Activated T-cell treated with anti-CD3 and anti-CD28 coated beads for 24 hours (primary cell): ENCODE measurements around the gene ZBTB7A.
"Not testable (repeated sequence)": the region's sequence is repeated elsewhere in the genome, so short reads cannot be mapped to it uniquely, and the experiment has no call there.

ENCODE experiments used
- DNase-seq: peaks from one replicate; pipeline ENCODE4 v3.0.0-alpha.2; 2020; ENCODE audit warnings: low read depth

The ZBTB7A gene

GRCh38 chr19:4015705-4016402, 50.8 kb downstream of the ZBTB7A start:
- DNase-seq, result no peak

DNA sequence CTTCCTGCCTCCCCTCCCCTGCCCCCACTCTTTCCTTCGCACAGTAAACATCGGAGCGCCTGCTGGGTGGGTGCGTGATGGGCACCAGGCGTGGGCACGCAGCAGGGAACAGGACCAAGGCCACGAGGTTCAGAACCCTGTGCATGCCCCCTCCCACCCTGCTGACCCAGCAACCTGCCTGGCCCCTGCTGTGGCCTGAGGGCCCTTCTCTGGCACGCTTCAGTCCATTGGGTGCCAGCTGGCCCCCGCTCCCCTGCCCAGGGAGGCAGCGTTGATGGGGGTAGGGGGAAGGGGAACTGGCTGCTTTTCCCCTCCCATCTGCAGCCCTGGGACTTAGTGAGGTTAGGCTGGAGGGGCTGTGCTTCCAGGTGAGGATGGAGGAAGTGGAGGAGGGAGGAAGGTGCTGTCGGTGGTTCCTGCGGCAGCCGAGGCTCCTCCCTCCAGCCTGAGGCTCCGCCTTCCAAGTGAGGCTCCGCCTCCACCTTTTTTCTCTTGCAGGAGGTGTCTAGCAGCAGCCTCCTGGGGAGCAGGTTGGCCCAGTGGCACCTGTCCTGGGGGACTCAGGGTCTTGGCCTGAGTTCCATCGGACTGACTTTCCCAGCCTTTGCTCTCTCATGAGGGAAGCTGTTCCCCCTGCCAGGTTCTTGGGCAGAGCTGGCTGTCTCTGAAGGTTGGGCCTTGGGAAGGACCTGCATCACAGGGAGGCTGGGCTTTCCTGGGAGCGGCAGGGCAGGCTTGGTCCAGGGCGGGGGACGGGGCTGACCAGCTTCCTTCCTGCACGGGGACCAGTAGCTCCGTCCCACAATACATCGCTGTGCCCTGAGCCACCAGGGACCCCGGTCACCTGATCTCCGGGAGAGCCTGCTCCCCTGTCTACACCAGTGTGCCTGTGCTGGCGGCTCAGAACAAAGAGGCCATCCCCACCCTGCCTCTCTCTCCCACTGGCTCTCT, 51.9 kb downstream of the ZBTB7A start:
- peak; percentile 32 for DNase-seq

DNA sequence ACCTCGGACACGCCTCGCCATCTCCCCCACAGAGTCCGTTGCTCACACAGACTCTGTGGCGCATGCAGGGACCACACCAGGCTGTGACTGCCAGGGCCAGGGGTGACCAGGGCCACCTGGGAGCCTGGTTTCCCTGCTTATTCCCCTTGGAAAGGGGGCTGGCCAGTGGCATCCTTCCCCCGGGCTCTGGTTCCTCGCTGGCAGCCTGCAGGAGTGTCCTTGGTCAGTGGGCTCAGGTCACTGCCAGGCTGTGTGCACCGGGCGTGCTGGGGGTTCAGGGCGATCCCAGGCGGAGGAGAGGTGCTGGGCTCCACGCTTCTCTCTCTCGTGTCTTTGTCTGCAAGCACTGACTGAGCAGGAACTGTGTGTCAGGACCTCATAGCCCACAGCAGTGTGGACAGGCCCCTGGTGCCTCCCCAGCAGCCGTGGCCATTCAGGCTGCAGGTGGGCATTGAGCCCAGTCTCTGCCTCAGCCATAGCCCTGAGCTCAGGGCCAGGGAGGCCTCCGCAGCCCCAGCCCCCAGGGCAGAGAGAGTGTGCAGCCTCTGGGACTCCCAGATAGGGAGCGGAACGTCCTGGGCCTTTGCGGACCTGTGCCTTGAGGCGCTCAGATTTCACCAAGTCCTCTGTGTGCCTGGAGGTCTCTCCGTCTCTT, 52.7 kb downstream of the ZBTB7A start:
- DNase-seq, result no peak

DNA sequence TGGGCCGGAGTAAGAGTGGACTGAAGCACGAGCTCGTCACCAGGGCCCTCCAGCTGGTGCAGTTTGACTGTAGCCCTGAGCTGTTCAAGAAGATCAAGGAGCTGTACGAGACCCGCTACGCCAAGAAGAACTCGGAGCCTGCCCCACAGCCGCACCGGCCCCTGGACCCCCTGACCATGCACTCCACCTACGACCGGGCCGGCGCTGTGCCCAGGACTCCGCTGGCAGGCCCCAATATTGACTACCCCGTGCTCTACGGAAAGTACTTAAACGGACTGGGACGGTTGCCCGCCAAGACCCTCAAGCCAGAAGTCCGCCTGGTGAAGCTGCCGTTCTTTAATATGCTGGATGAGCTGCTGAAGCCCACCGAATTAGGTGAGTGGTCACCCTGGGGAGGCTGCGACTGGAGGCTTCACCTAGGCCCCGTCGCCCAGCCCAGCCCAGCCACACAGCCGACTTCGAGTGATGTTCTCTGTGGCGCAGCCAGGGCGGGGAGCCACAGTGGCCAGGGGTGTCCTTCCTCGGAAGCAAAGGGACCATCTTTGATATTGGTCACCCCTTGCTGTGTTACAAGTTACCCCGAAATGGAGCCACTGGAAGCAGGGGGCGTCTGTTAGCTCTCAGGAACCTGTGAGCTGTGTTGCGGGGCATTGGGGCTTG, 53.6 kb downstream of the ZBTB7A start:
- no peak for DNase-seq

DNA sequence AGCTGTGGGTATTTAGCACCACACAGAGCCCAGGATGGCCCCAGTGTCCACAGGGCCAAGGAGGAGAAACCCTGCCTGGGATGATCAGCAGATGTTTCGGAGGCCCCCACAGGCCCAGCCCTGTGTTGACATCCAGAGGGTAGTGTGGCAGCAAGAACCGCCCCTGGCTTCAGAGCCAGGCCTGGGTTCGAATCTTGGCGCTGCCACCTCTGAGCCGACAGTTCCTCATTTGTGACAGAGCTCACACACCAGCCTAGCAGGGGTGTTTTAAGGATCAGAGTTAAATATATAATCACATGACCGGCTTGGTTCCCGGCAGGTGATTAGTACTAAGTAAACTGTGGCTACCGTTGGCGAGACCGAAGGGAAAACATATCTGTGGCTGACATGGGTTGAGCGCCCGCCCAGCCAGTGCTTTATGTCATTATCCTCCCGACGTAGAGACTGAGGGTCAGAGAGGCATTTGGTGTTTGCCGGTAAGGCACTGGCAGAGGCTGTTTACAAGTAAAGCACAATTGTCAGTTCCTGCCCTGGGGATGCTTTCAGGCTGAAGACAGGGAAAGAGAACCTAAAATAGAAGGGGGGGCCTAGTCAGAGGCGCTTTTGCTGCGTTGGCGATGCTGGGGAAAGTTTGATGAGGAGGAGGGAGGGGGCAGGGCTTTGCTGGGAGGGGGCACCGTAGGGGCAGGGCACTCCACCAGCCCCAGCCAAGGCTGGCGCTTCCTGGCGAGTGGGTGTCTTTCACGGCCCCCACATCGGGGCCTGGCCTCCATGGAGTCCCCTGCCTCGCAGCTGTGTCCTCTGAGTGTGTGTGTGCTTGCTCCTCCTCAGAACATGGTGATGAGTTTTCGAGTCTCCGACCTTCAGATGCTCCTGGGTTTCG, 54.4 kb downstream of the ZBTB7A start:
- no peak for DNase-seq

- not testable (repeated sequence) for DNase-seq
Measured at GRCh38 chr19:4011430-4011829, 55.3 kb downstream of the ZBTB7A start.

- DNase-seq, result no peak
Measured at GRCh38 chr19:4010808-4011110, 55.9 kb downstream of the ZBTB7A start.

GRCh38 chr19:4009990-4010807, 56.5 kb downstream of the ZBTB7A start:
- no peak for DNase-seq

GRCh38 chr19:4007836-4008539, 58.7 kb downstream of the ZBTB7A start:
- no peak for DNase-seq

DNA sequence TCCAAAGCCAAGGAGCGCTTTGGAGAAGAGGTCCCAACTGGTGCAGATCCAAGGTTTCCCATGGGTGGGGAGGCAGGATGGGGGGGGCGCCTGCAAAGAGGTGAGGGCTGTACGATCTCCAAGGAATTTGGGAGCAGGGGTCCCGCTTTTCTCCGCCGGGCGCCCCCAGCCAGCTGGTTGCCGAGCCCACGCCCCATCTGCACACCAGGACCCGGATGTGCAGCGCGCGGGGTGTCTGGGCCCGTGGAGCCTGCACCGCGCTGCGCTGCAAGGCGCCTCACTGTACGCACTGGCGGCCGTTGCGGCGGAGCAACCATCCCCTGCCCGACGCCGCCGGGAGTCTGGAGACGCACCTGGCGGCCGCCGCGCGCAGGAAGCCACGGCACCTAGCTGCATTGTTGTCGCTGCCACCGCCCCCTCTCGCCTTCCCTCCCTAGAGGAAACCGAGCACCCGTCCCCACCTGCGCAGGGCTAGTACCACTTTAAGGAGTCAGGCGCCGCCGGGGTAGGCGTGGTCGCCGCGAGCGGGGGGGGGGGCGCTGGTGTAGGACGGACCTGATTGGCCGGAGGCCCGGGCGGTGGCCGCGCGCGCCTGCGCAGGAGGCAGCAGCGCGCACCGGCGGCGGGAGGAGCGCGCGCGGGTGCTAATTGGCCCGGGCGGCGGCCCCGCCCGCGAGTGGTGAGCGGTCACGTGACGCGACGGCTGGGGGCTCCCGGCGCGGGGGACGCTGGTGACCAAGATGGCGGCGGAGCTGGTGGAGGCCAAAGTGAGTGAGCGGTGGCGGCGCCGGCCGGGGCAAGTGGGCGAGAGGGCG, 59.5 kb downstream of the ZBTB7A start, which contains the start of gene PIAS4:
PIAS4 (plus strand) TSS at position 716 of the 815 bp plus-strand sequence; CDS start at position 741, 25 bp downstream.
- DNase-seq, result peak; percentile 92

DNA sequence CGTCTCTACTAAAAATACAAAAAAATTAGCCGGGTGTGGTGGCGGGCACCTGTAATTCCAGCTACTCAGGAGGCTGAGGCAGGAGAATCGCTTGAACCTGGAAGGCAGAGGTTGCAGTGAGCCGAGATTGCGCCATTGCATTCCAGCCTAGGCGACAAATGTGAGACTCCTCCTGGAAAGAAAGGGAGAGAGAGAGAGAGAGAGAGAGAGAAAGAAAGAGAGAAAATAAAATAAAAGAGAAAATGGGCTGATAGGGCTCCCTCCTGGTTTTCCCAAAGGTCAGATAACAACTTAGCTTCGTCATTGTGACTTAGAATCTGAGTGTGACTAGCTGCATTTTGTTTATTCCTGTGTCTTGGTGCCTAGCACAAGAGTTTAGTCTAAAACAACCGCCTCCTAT, 61.3 kb downstream of the ZBTB7A start:
- DNase-seq, result not testable (repeated sequence)

DNA sequence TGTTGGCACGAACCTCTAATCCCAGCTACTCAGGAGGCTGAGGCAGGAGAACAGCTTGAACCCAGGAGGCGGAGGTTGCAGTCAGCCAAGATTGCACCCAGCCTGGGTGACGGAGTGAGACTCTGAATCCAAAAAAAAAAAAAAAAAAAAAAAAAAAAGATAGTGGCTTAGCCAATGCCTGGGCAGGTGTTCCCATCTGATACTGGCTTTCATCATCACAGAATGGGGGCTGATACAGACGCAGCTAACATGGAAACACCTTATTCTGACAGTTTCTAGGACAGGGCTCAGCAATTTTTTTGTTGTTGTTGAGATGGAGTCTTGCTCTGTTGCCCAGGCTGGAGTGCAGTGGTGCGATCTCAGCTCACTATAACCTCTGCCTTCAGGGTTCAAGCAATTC, 65.9 kb downstream of the ZBTB7A start:
- not testable (repeated sequence) for DNase-seq

GRCh38 chr19:3998667-3999412, 67.9 kb downstream of the ZBTB7A start:
- not testable (repeated sequence) for DNase-seq

GRCh38 chr19:3995607-3996006, 71.1 kb downstream of the ZBTB7A start:
- no peak for DNase-seq
